ENCODE results near the gene TSSK2.

The TSSK2 gene

GRCh38 chr22:19125474-19126308 is 5.4 kb upstream of the TSSK2 start:
- DNase-seq, result no peak

GRCh38 chr22:19126309-19127273 is 4.5 kb upstream of the TSSK2 start:
- DNase-seq, result no peak

GRCh38 chr22:19127329-19128008 is 3.6 kb upstream of the TSSK2 start:
- no peak for DNase-seq

GRCh38 chr22:19128009-19128401 is 3.1 kb upstream of the TSSK2 start:
- DNase-seq, result no peak

- no peak for DNase-seq
These were observed 2.0 kb upstream of the TSSK2 start for GRCh38 chr22:19128946-19129727.

- DNase-seq, result no peak
These were observed 1.2 kb upstream of the TSSK2 start for GRCh38 chr22:19129871-19130270.

GRCh38 chr22:19131685-19132015 is 542 bp downstream of the TSSK2 start:
- DNase-seq, result no peak

- no peak for DNase-seq
These were observed 1.0 kb downstream of the TSSK2 start for GRCh38 chr22:19132153-19132552.

- DNase-seq, result no peak
These were observed 1.7 kb downstream of the TSSK2 start for GRCh38 chr22:19132693-19133400.

- no peak for DNase-seq
These were observed 2.5 kb downstream of the TSSK2 start for GRCh38 chr22:19133561-19133960.

- DNase-seq, result no peak
These were observed 3.2 kb downstream of the TSSK2 start for GRCh38 chr22:19134176-19134831.

GRCh38 chr22:19134874-19135273 is 3.8 kb downstream of the TSSK2 start:
- no peak for DNase-seq

- no peak for DNase-seq
These were observed 5.8 kb downstream of the TSSK2 start for GRCh38 chr22:19136915-19137314.

- DNase-seq, result no peak
These were observed 6.5 kb downstream of the TSSK2 start for GRCh38 chr22:19137384-19138216.

- DNase-seq, result no peak
These were observed 7.3 kb downstream of the TSSK2 start for GRCh38 chr22:19138217-19139000.

- DNase-seq, result no peak
These were observed 7.9 kb downstream of the TSSK2 start for GRCh38 chr22:19139001-19139356.

GRCh38 chr22:19139974-19140373 is 8.9 kb downstream of the TSSK2 start:
- DNase-seq, result no peak

GRCh38 chr22:19142394-19142793 is 11.3 kb downstream of the TSSK2 start:
- no peak for DNase-seq

- no peak for DNase-seq
These were observed 12.1 kb downstream of the TSSK2 start for GRCh38 chr22:19143212-19143611.

Data from fibroblast of skin of abdomen (primary cell).